Measurements from ENCODE around the gene PTPRH.
"Not testable (repeated sequence)": the region's sequence is repeated elsewhere in the genome, so short reads cannot be mapped to it uniquely, and the experiment has no call there.

Gene PTPRH

GRCh38 chr19:55202199-55202598 lies 7.1 kb downstream of the PTPRH start:
- not testable (repeated sequence) for H3K4me1 Mint-ChIP-seq; H3K4me3 Mint-ChIP-seq; H3K9me3 Mint-ChIP-seq; H3K27ac Mint-ChIP-seq; H3K36me3 Mint-ChIP-seq (ENCODE audit: low read depth); DNase-seq
- peak; percentile 8 for TF ChIP-seq CTCF (IDR thresholded peaks at IDR 0.05)
- H3K27me3 Mint-ChIP-seq (ENCODE audit: low read depth, poor library complexity) = peaks cover 66% of the 10 kb centered on the region

GRCh38 chr19:55199620-55200204 lies 9.6 kb downstream of the PTPRH start:
- no peaks in the 10 kb centered on the region for H3K4me1 Mint-ChIP-seq
- no peak for TF ChIP-seq CTCF (IDR thresholded peaks at IDR 0.05)
- H3K36me3 Mint-ChIP-seq (ENCODE audit: low read depth) = no peaks in the 10 kb centered on the region
- peaks cover 3% of the 10 kb centered on the region for H3K9me3 Mint-ChIP-seq
- no peak for DNase-seq
- H3K4me3 Mint-ChIP-seq = no peak overlapping the region
- peaks cover 56% of the 10 kb centered on the region for H3K27me3 Mint-ChIP-seq (ENCODE audit: low read depth, poor library complexity)
- H3K27ac Mint-ChIP-seq = no peak overlapping the region

GRCh38 chr19:55198651-55199050 lies 10.7 kb downstream of the PTPRH start:
- no peak for TF ChIP-seq CTCF (IDR thresholded peaks at IDR 0.05)
- no peak for DNase-seq
- H3K4me1 Mint-ChIP-seq = no peaks in the 10 kb centered on the region
- H3K27me3 Mint-ChIP-seq (ENCODE audit: low read depth, poor library complexity) = peaks cover 58% of the 10 kb centered on the region
- peaks cover 3% of the 10 kb centered on the region for H3K9me3 Mint-ChIP-seq
- no peaks in the 10 kb centered on the region for H3K36me3 Mint-ChIP-seq (ENCODE audit: low read depth)
- no peak overlapping the region for H3K4me3 Mint-ChIP-seq
- H3K27ac Mint-ChIP-seq = no peak overlapping the region

GRCh38 chr19:55197528-55197927 lies 11.8 kb downstream of the PTPRH start:
- Mint-ChIP-seq H3K4me3 (no peak overlapping the region), H3K27ac (no peak overlapping the region), H3K4me1 (no peaks in the 10 kb centered on the region), H3K36me3 (ENCODE audit: low read depth) (no peaks in the 10 kb centered on the region), H3K27me3 (ENCODE audit: low read depth, poor library complexity) (peaks cover 56% of the 10 kb centered on the region), H3K9me3 (peaks cover 3% of the 10 kb centered on the region)
- TF ChIP-seq CTCF (IDR thresholded peaks at IDR 0.05) = no peak
- DNase-seq = no peak

- H3K27me3 Mint-ChIP-seq (ENCODE audit: low read depth, poor library complexity) = peaks cover 55% of the 10 kb centered on the region
- H3K9me3 Mint-ChIP-seq = peaks cover 3% of the 10 kb centered on the region
- DNase-seq = no peak
- TF ChIP-seq CTCF (IDR thresholded peaks at IDR 0.05) = no peak
- H3K4me1 Mint-ChIP-seq = no peaks in the 10 kb centered on the region
- H3K4me3 Mint-ChIP-seq = no peak overlapping the region
- no peaks in the 10 kb centered on the region for H3K36me3 Mint-ChIP-seq (ENCODE audit: low read depth)
- H3K27ac Mint-ChIP-seq = no peak overlapping the region
These were observed 12.5 kb downstream of the PTPRH start for GRCh38 chr19:55196803-55197202.

- no peak overlapping the region for H3K27ac Mint-ChIP-seq
- peaks cover 47% of the 10 kb centered on the region for H3K27me3 Mint-ChIP-seq (ENCODE audit: low read depth, poor library complexity)
- no peak for TF ChIP-seq CTCF (IDR thresholded peaks at IDR 0.05)
- no peaks in the 10 kb centered on the region for H3K36me3 Mint-ChIP-seq (ENCODE audit: low read depth)
- no peaks in the 10 kb centered on the region for H3K9me3 Mint-ChIP-seq
- H3K4me3 Mint-ChIP-seq = no peak overlapping the region
- DNase-seq = no peak
- no peaks in the 10 kb centered on the region for H3K4me1 Mint-ChIP-seq
These were observed 15.8 kb downstream of the PTPRH start for GRCh38 chr19:55193481-55193880.
